Measurements from ENCODE around the gene ABCA13. TPM values are rescaled to one million over a fixed set of nuclear protein-coding genes. Genes with fewer than 3 reads are reported as not detected.

ABCA13 gene
- total RNA-seq, 1 experiment from 2014 or later, result not detected

DNA sequence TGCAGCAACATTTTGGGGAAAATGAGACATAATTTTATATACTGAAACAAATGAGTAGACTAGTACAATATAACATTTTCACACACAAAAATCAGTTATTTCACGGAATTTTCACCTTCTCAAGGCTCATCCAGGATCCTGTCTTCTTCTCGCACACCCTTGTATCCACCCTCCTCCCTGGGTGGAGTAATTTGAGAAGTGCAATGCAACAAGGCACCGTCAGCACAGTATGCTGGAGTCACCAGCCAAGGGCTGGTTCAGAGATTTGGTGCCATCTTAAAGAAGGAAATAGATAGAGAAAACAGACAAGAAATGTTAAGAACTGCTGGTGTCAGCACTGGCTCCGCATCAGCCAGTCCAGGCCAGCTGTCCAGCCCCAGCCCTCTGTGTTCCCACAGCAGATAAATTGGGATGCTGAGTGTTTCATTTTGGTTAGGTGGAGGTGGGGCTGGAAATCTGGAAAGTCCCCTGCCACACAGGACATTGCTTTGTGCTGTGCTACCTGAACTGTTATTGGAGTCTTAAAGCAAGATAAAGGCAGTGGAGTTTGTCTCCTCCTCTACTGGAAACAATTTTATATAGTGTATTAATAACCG lies 176.1 kb downstream of the ABCA13 start (continued):
- TF ChIP-seq, protein P1, sequence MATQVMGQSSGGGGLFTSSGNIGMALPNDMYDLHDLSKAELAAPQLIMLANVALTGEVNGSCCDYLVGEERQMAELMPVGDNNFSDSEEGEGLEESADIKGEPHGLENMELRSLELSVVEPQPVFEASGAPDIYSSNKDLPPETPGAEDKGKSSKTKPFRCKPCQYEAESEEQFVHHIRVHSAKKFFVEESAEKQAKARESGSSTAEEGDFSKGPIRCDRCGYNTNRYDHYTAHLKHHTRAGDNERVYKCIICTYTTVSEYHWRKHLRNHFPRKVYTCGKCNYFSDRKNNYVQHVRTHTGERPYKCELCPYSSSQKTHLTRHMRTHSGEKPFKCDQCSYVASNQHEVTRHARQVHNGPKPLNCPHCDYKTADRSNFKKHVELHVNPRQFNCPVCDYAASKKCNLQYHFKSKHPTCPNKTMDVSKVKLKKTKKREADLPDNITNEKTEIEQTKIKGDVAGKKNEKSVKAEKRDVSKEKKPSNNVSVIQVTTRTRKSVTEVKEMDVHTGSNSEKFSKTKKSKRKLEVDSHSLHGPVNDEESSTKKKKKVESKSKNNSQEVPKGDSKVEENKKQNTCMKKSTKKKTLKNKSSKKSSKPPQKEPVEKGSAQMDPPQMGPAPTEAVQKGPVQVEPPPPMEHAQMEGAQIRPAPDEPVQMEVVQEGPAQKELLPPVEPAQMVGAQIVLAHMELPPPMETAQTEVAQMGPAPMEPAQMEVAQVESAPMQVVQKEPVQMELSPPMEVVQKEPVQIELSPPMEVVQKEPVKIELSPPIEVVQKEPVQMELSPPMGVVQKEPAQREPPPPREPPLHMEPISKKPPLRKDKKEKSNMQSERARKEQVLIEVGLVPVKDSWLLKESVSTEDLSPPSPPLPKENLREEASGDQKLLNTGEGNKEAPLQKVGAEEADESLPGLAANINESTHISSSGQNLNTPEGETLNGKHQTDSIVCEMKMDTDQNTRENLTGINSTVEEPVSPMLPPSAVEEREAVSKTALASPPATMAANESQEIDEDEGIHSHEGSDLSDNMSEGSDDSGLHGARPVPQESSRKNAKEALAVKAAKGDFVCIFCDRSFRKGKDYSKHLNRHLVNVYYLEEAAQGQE (IDR thresholded peaks at IDR 0.05; ENCODE audit: low read depth), result no peak
- no peak for TF ChIP-seq POLR2AphosphoS5 (IDR thresholded peaks at IDR 0.05; ENCODE audit: low read depth, low read length)
- no peak for TF ChIP-seq SP1 (IDR thresholded peaks at IDR 0.05; ENCODE audit: low read depth)
- no peak for TF ChIP-seq TCF7L2 (IDR thresholded peaks at IDR 0.05; ENCODE audit: borderline replicate concordance, extremely low read depth, insufficient read depth, insufficient read length)

DNA sequence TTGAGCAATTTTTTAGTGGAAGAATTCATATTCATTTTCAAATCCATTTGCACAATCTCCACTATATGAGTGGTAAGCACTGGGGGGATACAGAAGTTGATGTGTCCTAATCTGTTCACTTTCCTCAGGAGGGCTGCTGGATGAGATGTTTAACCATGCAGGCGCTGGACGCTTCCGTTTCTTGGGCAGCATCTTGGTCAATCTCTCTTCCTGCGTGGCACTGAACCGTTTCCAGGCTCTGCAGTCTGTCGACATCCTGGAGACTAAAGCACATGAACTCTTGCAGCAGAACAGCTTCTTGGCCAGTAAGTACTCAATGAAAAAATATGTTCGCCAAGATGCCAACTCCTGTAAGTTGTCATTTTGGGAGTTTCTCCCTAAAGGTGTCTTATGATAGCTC lies 179.3 kb downstream of the ABCA13 start:
- no peak overlapping the region for H3K4me3 ChIP-seq (replicated peaks in 1 of 2; ENCODE audit: low read depth in 1 of 2, low read length in 2 of 2)
- H3K79me2 ChIP-seq (ENCODE audit: insufficient read depth, low read length), result no peaks in the 10 kb centered on the region
- intact Hi-C loops (cut with micrococcal nuclease), result no loop called here
- ChIA-PET CTCF (no interaction called here), RAD21 (ENCODE audit: low non-redundant PET in 1 of 2, low total read pairs in 2 of 2, uncharacterized antibody in 2 of 2, unreplicated experiment in 2 of 2) (no interaction called here), POLR2A (no interaction called here)
- no peak overlapping the region for H2AFZ ChIP-seq (ENCODE audit: low read depth, low read length, poor library complexity, severe bottlenecking)
- H3K9me2 ChIP-seq (ENCODE audit: insufficient read depth), result no peaks in the 10 kb centered on the region
- no peak overlapping the region for H3K4me2 ChIP-seq (ENCODE audit: low read length)
- ATAC-seq (no peak), DNase-seq (ENCODE audit: low read depth, low spot score) (no peak)
- BruUV-seq (replicated peaks), result no TSS peak
- H3K9me3 ChIP-seq (ENCODE audit: control insufficient read depth in 1 of 2, insufficient read depth in 1 of 2, low read depth in 1 of 2, low read length in 2 of 2), result no peaks in the 10 kb centered on the region
- no peak overlapping the region for H3K9ac ChIP-seq (ENCODE audit: low read length)
- no peaks in the 10 kb centered on the region for H3K4me1 ChIP-seq (ENCODE audit: control insufficient read depth in 1 of 2, insufficient read depth in 2 of 2, low read length in 2 of 2)
- H3K27me3 ChIP-seq (ENCODE audit: insufficient read depth, low read length), result no peaks in the 10 kb centered on the region
- H3K27ac ChIP-seq (ENCODE audit: low read depth, low read length), result no peak overlapping the region
- no peaks in the 10 kb centered on the region for H4K20me1 ChIP-seq (ENCODE audit: insufficient read depth)
- no peaks in the 10 kb centered on the region for H3K36me3 ChIP-seq (ENCODE audit: control insufficient read depth in 1 of 2, insufficient read depth in 2 of 2, low read length in 2 of 2)
- TF ChIP-seq TCF7L2 (IDR thresholded peaks at IDR 0.05; ENCODE audit: borderline replicate concordance, extremely low read depth, insufficient read depth, insufficient read length) (no peak), EZH2 (IDR thresholded peaks at IDR 0.05) (no peak), SIN3A (IDR thresholded peaks at IDR 0.05; ENCODE audit: low read depth) (no peak), CEBPB (IDR thresholded peaks at IDR 0.05; ENCODE audit: low read depth) (no peak), CBX3 (IDR thresholded peaks at IDR 0.05; ENCODE audit: low read depth) (no peak), JUND (IDR thresholded peaks at IDR 0.05) (no peak), RAD21 (IDR thresholded peaks at IDR 0.05; ENCODE audit: low read depth) (no peak), SP1 (IDR thresholded peaks at IDR 0.05; ENCODE audit: low read depth) (no peak), YY1 (IDR thresholded peaks at IDR 0.05; ENCODE audit: extremely low read depth, insufficient replicate concordance, low read depth, low read length) (no peak), FOSL1 (IDR thresholded peaks at IDR 0.05; ENCODE audit: low read depth) (no peak), EGR1 (IDR thresholded peaks at IDR 0.05; ENCODE audit: low read depth) (no peak)
- TF ChIP-seq, protein P2, sequence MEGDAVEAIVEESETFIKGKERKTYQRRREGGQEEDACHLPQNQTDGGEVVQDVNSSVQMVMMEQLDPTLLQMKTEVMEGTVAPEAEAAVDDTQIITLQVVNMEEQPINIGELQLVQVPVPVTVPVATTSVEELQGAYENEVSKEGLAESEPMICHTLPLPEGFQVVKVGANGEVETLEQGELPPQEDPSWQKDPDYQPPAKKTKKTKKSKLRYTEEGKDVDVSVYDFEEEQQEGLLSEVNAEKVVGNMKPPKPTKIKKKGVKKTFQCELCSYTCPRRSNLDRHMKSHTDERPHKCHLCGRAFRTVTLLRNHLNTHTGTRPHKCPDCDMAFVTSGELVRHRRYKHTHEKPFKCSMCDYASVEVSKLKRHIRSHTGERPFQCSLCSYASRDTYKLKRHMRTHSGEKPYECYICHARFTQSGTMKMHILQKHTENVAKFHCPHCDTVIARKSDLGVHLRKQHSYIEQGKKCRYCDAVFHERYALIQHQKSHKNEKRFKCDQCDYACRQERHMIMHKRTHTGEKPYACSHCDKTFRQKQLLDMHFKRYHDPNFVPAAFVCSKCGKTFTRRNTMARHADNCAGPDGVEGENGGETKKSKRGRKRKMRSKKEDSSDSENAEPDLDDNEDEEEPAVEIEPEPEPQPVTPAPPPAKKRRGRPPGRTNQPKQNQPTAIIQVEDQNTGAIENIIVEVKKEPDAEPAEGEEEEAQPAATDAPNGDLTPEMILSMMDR (IDR thresholded peaks at IDR 0.05 in 2 of 3, conservative IDR thresholded peaks at IDR 0.05 in 1 of 3; ENCODE audit: borderline replicate concordance in 1 of 3, insufficient read depth in 1 of 3, low read depth in 2 of 3, low read length in 2 of 3), result no peak
- TF ChIP-seq, protein P3, sequence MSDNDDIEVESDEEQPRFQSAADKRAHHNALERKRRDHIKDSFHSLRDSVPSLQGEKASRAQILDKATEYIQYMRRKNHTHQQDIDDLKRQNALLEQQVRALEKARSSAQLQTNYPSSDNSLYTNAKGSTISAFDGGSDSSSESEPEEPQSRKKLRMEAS (IDR thresholded peaks at IDR 0.05), result no peak
- TF ChIP-seq, protein P4, sequence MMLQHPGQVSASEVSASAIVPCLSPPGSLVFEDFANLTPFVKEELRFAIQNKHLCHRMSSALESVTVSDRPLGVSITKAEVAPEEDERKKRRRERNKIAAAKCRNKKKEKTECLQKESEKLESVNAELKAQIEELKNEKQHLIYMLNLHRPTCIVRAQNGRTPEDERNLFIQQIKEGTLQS (IDR thresholded peaks at IDR 0.05), result no peak
- TF ChIP-seq, protein P1 (IDR thresholded peaks at IDR 0.05; ENCODE audit: low read depth), result no peak
